HUES64 (cell line): Measurements from ENCODE around the gene MAP3K6.

Experiments used
- H3K27ac ChIP-seq: 2 replicates; pipeline ENCODE4 v1.7.0; 2013; ENCODE audit warnings: low read depth, low read length, inconsistent platforms
- H3K27me3 ChIP-seq: 2 replicates; pipeline ENCODE4 v1.6.1; 2013; ENCODE audit warnings: mild to moderate bottlenecking, low read length; ENCODE audit not compliant: insufficient read depth
- H3K36me3 ChIP-seq: 2 replicates; pipeline ENCODE4 v1.6.1; 2013; ENCODE audit warnings: mild to moderate bottlenecking, low read length; ENCODE audit not compliant: insufficient read depth
- H3K4me1 ChIP-seq: 2 replicates; pipeline ENCODE4 v1.6.1; 2013; ENCODE audit warnings: mild to moderate bottlenecking, low read length, moderate library complexity; ENCODE audit not compliant: insufficient read depth
- H3K4me3 ChIP-seq: 2 replicates; pipeline ENCODE4 v1.5.1; 2013; ENCODE audit warnings: mild to moderate bottlenecking, low read length, moderate library complexity
- H3K9ac ChIP-seq: 2 replicates; pipeline ENCODE4 v1.6.1; 2013; ENCODE audit warnings: mild to moderate bottlenecking, low read depth, low read length
- H3K9me3 ChIP-seq: 2 replicates; pipeline ENCODE4 v1.6.1; 2013; ENCODE audit warnings: low read depth, low read length; ENCODE audit not compliant: insufficient read depth
- WGBS: fragments of 150-250, 120-280 bp; methylation state at CpG from one replicate; pipeline ENCODE4 v1.1.7; 2013; ENCODE audit warnings: missing lambda C conversion rate; 5-methylcytosine and 5-hydroxymethylcytosine counted together

MAP3K6 gene

GRCh38 chr1:27358928-27359313 lies 7.8 kb downstream of the MAP3K6 start:
- 94% methylated on average over 5 of the region's 5 CpGs for WGBS
- Histone ChIP-seq H3K9ac (no peak overlapping the region), H3K27ac (no peak overlapping the region), H3K36me3 (no peaks in the 10 kb centered on the region; the same call in 1 of the 2 replicates), H3K27me3 (peaks cover 47% of the 10 kb centered on the region), H3K4me1 (0 out of 2 replicates have a peak, but pooled peaks cover 3% of the 10 kb centered on the region), H3K9me3 (no peaks in the 10 kb centered on the region), H3K4me3 (no peak overlapping the region)

DNA sequence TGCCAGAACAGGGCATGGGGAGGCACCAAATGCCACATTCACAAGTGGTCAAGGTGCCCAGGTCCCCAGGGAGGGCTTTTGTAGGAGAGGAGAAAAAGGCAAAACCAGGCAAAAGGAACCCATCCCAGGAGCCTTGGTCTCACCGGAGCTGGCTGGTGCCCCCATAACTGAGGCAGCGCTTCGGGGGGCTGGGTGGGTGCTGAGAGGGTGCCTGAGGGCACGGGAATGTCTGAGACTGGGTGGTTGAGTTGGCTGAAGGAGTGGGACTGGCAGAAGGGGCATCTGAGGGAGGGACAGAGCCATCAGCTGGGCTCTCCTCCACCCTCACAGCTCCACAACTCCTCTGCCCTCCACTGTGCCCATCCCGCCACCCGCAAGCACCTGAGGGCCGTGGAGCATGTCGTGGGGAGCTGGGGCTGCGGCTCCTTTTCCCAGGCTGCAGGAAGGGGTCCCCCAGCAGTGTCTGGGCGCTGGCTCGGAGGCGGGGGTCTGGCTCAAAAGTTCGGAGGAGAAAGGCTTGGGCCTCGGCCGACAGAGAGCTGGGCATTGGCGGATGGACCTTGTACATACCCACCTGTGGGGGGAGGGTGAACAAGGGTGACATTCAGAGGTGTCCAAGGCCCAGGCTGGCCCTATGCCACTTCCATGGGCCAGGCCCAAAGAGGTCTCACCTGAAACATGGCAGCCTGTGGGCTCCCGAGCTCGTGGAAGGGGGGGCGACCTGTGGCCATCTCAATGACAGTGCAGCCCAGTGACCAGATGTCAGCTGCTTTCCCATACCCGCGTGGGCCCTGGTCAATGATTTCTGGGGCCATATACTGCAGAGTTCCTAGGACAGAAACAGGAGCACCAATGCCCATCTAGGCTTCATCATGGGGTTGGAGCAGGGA lies 8.5 kb downstream of the MAP3K6 start:
- Histone ChIP-seq H3K9ac (no peak overlapping the region), H3K4me1 (0 out of 2 replicates have a peak, but pooled peaks cover 3% of the 10 kb centered on the region), H3K27me3 (peaks cover 47% of the 10 kb centered on the region), H3K9me3 (no peaks in the 10 kb centered on the region), H3K36me3 (no peaks in the 10 kb centered on the region; the same call in 1 of the 2 replicates), H3K27ac (no peak overlapping the region), H3K4me3 (no peak overlapping the region)
- WGBS, result 95% methylated on average over 21 of the region's 21 CpGs

- Histone ChIP-seq H3K27me3 (peaks cover 47% of the 10 kb centered on the region), H3K36me3 (no peaks in the 10 kb centered on the region; the same call in 1 of the 2 replicates), H3K4me3 (0 out of 2 replicates have a peak overlapping the region, but pooled peaks have one; percentile 5), H3K9me3 (no peaks in the 10 kb centered on the region), H3K27ac (no peak overlapping the region), H3K4me1 (0 out of 2 replicates have a peak, but pooled peaks cover 3% of the 10 kb centered on the region), H3K9ac (no peak overlapping the region)
- WGBS, result 29% methylated on average over 40 of the region's 40 CpGs
These were observed 9.3 kb downstream of the MAP3K6 start for GRCh38 chr1:27357281-27358037.

DNA sequence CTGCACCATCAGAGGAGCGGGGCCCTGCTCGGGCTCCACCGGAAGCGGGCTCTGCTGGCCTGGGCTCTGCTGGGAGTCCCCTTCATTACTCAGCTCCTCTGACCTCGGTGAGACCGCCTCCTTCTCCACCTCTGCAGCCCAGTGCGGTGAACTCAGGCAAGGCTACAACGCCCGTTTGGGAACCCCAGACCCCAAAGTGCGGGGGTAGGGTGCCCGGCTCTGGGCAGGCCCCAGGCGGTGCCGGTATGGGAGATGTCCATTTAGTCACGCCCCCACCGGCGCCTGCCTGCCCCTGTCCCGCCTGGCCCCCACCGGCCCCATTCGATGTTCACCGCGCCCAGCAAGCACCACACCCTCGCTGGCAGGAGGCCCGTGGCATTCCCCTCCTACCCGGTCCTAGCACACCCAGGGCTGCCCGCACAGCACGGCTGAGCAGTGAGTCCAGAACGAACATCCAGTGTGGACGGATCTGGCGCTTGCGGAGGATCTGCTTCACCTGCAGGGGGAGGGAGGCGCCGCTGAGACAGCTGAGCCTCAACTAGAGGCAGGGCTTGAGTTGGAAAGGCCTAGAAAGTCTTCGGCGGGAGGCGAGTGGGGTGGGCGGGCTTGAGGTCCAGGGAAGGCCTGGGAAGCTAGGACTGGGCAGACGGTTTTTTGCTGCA lies 10.0 kb downstream of the MAP3K6 start:
- WGBS, result 84% methylated on average over 37 of the region's 37 CpGs
- no peaks in the 10 kb centered on the region; the same call in 1 of the 2 replicates for H3K36me3 ChIP-seq
- 0 out of 2 replicates have a peak, but pooled peaks cover 3% of the 10 kb centered on the region for H3K4me1 ChIP-seq
- no peak overlapping the region for H3K27ac ChIP-seq
- no peak overlapping the region for H3K4me3 ChIP-seq
- no peak overlapping the region for H3K9ac ChIP-seq
- H3K9me3 ChIP-seq, result no peaks in the 10 kb centered on the region
- H3K27me3 ChIP-seq, result peaks cover 42% of the 10 kb centered on the region

DNA sequence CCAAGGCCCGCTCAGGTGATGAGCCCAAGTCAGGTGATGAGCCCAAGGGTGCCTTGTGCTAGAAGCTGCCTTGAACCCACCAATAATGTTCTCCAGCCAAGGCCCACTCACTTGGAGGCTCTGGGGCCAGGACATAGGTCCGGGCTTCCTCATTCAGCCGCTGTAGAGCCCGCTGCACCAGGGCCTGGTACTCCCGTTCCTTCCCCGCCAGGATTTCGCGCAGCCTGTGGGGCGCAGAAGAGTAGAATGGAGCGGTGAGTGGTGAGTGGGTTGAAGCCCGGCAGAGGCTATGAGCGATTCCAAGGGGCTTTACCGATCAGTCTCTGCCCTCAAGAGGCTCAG lies 10.5 kb downstream of the MAP3K6 start:
- 92% methylated on average over 13 of the region's 13 CpGs for WGBS
- H3K9ac ChIP-seq, result no peak overlapping the region

GRCh38 chr1:27355683-27356082 lies 11.1 kb downstream of the MAP3K6 start:
- no peaks in the 10 kb centered on the region for H3K9me3 ChIP-seq
- H3K4me1 ChIP-seq, result 0 out of 2 replicates have a peak, but pooled peaks cover 3% of the 10 kb centered on the region

More for the DNA sequence above, 10.5 kb downstream of the MAP3K6 start:
- H3K9me3 ChIP-seq, result no peaks in the 10 kb centered on the region
- no peak overlapping the region for H3K4me3 ChIP-seq
- H3K27me3 ChIP-seq, result peaks cover 36% of the 10 kb centered on the region
- H3K27ac ChIP-seq, result no peak overlapping the region
- no peaks in the 10 kb centered on the region; the same call in 1 of the 2 replicates for H3K36me3 ChIP-seq
- 0 out of 2 replicates have a peak, but pooled peaks cover 3% of the 10 kb centered on the region for H3K4me1 ChIP-seq

GRCh38 chr1:27353629-27354028 lies 13.1 kb downstream of the MAP3K6 start:
- H3K27ac ChIP-seq, result no peak overlapping the region
- H3K9ac ChIP-seq, result no peak overlapping the region
- no peaks in the 10 kb centered on the region for H3K9me3 ChIP-seq
- peaks cover 20% of the 10 kb centered on the region for H3K27me3 ChIP-seq
- 92% methylated on average over 3 of the region's 3 CpGs for WGBS
- no peak overlapping the region for H3K4me3 ChIP-seq
- no peaks in the 10 kb centered on the region; the same call in 1 of the 2 replicates for H3K36me3 ChIP-seq
- H3K4me1 ChIP-seq, result no peaks in the 10 kb centered on the region

More at GRCh38 chr1:27355683-27356082, 11.1 kb downstream of the MAP3K6 start:
- no peak overlapping the region for H3K27ac ChIP-seq
- no peak overlapping the region for H3K4me3 ChIP-seq
- no peak overlapping the region for H3K9ac ChIP-seq
- H3K36me3 ChIP-seq, result no peaks in the 10 kb centered on the region; the same call in 1 of the 2 replicates
- H3K27me3 ChIP-seq, result peaks cover 31% of the 10 kb centered on the region
- WGBS, result 92% methylated on average over 5 of the region's 5 CpGs

DNA sequence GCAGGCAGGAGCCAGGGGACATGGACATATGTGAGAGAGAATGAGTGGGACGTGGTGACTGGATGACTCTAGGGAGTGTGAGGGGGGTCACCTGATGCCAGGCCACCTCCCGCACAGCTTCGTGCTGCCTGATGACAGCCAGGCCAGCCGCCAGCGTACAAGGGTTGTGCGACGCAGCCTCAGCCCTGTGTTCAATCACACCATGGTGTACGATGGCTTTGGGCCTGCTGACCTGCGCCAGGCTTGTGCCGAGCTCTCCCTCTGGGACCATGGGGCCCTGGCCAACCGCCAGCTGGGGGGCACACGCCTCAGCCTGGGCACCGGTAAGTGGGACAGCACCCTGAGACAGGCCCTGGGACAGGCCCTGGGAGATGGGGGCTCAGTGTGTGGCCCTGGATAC lies 13.6 kb downstream of the MAP3K6 start:
- no peaks in the 10 kb centered on the region for H3K9me3 ChIP-seq
- H3K27ac ChIP-seq, result no peak overlapping the region
- no peaks in the 10 kb centered on the region; the same call in 1 of the 2 replicates for H3K36me3 ChIP-seq
- 95% methylated on average over 13 of the region's 13 CpGs for WGBS
- H3K4me3 ChIP-seq, result no peak overlapping the region
- no peak overlapping the region for H3K9ac ChIP-seq
- no peaks in the 10 kb centered on the region for H3K4me1 ChIP-seq
- peaks cover 15% of the 10 kb centered on the region for H3K27me3 ChIP-seq

- H3K27ac ChIP-seq, result peak overlapping the region; percentile 14; the same call in 1 of the 2 replicates
- peak overlapping the region; percentile 56 for H3K9ac ChIP-seq
- no peaks in the 10 kb centered on the region for H3K9me3 ChIP-seq
- H3K4me1 ChIP-seq, result no peaks in the 10 kb centered on the region
- H3K36me3 ChIP-seq, result no peaks in the 10 kb centered on the region; the same call in 1 of the 2 replicates
- H3K27me3 ChIP-seq, result peaks cover 9% of the 10 kb centered on the region
- 26% methylated on average over 7 of the region's 8 CpGs for whole genome bisulfite sequencing
- H3K4me3 ChIP-seq, result peak overlapping the region; percentile 65
These were observed 15.1 kb downstream of the MAP3K6 start for GRCh38 chr1:27351541-27352107.
